Neural progenitor cell (in vitro differentiated cells): ENCODE data around the gene MAMLD1. TPM values are rescaled to one million over a fixed set of nuclear protein-coding genes. Genes with fewer than 3 reads are reported as not detected.

Experiments used
- DNase-seq: peaks from one replicate; pipeline ENCODE4 v3.0.0-alpha.2; 2016; ENCODE audit warnings: low spot score
- H2AFZ ChIP-seq: fragments of 200-600 bp; sonication (generic); replicated peaks from 2 replicates; pipeline ENCODE4 v1.6.1; 2016; ENCODE audit warnings: antibody characterized with exemption
- H3F3A ChIP-seq: fragments of 200-600 bp; sonication (generic); 2 replicates; pipeline ENCODE4 v1.6.1; 2016; ENCODE audit warnings: antibody characterized with exemption, low read depth
- H3K27ac ChIP-seq: fragments of 200-600 bp; sonication (generic); 2 replicates; pipeline ENCODE4 v1.5.1; 2016; ENCODE audit warnings: mild to moderate bottlenecking
- H3K27me3 ChIP-seq: fragments of 200-600 bp; sonication (generic); 2 replicates; pipeline ENCODE4 v1.6.1; 2016; ENCODE audit warnings: mild to moderate bottlenecking, moderate library complexity
- H3K36me3 ChIP-seq: fragments of 200-600 bp; sonication (generic); 2 replicates; pipeline ENCODE4 v1.5.1; 2016
- H3K4me1 ChIP-seq: fragments of 200-600 bp; sonication (generic); 2 replicates; pipeline ENCODE4 v1.6.1; 2016; ENCODE audit warnings: mixed run types
- H3K4me2 ChIP-seq: fragments of 200-600 bp; sonication (generic); 2 replicates; pipeline ENCODE4 v1.6.1; 2016
- H3K4me3 ChIP-seq: fragments of 200-600 bp; sonication (generic); 2 replicates; pipeline ENCODE4 v1.5.1; 2016
- H3K79me2 ChIP-seq: fragments of 200-600 bp; sonication (generic); 2 replicates; pipeline ENCODE4 v1.6.1; 2016; ENCODE audit warnings: low read depth
- H3K9ac ChIP-seq: fragments of 200-600 bp; sonication (generic); 2 replicates; pipeline ENCODE4 v1.6.1; 2016
- H3K9me3 ChIP-seq: fragments of 200-600 bp; sonication (generic); 2 replicates; pipeline ENCODE4 v1.5.1; 2016; ENCODE audit warnings: low read depth
- H4K20me1 ChIP-seq: fragments of 200-600 bp; sonication (generic); 2 replicates; pipeline ENCODE4 v1.6.1; 2016; ENCODE audit warnings: low read depth
- H3K27ac Mint-ChIP-seq: 3 replicates; pipeline ENCODE4 v1.8.0; 2021; ENCODE audit warnings: mixed read lengths
- H3K27me3 Mint-ChIP-seq: 2 replicates; pipeline ENCODE4 v1.8.0; 2022; ENCODE audit warnings: low read depth, mild to moderate bottlenecking, inconsistent platforms, moderate library complexity, mixed read lengths; ENCODE audit not compliant: insufficient read depth
- H3K36me3 Mint-ChIP-seq: 3 replicates; pipeline ENCODE4 v1.8.0; 2021; ENCODE audit warnings: mixed read lengths
- H3K4me1 Mint-ChIP-seq: 3 replicates; pipeline ENCODE4 v1.8.0; 2021; ENCODE audit warnings: mixed read lengths
- H3K4me3 Mint-ChIP-seq: 3 replicates; pipeline ENCODE4 v1.8.0; 2021; ENCODE audit warnings: mild to moderate bottlenecking, moderate library complexity, mixed read lengths
- H3K9me3 Mint-ChIP-seq: 3 replicates; pipeline ENCODE4 v1.8.0; 2020; ENCODE audit warnings: mixed read lengths
- EZH2 ChIP-seq: fragments of 200-600 bp; sonication (generic); IDR thresholded peaks from 2 replicates; pipeline ENCODE4 v1.6.1; 2017; ENCODE audit warnings: antibody characterized with exemption, mild to moderate bottlenecking, moderate library complexity
- EZH2phosphoT487 ChIP-seq: fragments of 200-600 bp; sonication (generic); IDR thresholded peaks from 2 replicates; pipeline ENCODE4 v1.6.1; 2017; ENCODE audit warnings: antibody characterized with exemption
- total RNA-seq: library from RNA; depleted of rRNA; stranded (reverse); fragments of >200 nt; gene quantifications from 2 replicates; pipeline ENCODE4 v1.2.3, GENCODE V29; 2015; ENCODE audit warnings: low replicate concordance
- TF ChIP-seq, protein P1 (sequence below): fragments of 200-600 bp; sonication (generic); IDR thresholded peaks from 2 replicates; pipeline ENCODE4 v1.5.1; 2017; ENCODE audit warnings: antibody characterized with exemption, mild to moderate bottlenecking

Gene MAMLD1
- total RNA-seq, 1 donor from 2014 or later: not detected

DNA sequence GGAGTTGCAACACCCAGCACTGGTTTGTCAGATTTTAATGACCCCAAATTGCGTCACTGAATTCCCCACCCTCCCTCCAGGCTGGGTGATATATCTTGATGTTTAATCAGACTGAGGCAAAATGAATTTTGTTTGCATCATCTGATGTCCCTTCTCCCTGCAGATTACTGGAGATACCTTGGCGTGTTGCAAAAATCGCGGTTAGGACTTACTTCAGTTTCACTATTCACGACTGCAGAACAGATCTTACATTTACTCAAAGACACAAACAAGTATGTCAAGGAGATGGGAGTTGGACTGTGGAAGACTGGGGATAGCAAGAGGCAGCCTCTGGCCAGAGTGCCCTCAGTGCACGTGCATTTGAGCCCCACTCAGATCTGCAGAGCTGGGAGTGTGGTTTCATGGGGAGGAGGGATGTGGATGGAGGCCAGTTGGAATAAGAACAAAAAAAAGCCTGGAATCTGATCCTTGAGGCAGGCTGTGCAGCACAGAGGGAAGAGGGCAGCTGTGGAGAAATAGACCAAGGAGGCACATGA is 113.1 kb downstream of the MAMLD1 start:
- Mint-ChIP-seq H3K36me3 (no peaks in the 10 kb centered on the region), H3K9me3 (peaks cover 9% of the 10 kb centered on the region), H3K4me1 (peaks cover 4% of the 10 kb centered on the region), H3K4me3 (no peak overlapping the region), H3K27ac (peak overlapping the region; percentile 70), H3K27me3 (peaks cover 4% of the 10 kb centered on the region)
- Histone ChIP-seq H3K9ac (no peak overlapping the region), H3K9me3 (no peaks in the 10 kb centered on the region), H3K27me3 (no peaks in the 10 kb centered on the region), H3K79me2 (no peaks in the 10 kb centered on the region), H3K4me2 (no peak overlapping the region), H3F3A (no peaks in the 10 kb centered on the region), H3K4me1 (no peaks in the 10 kb centered on the region), H4K20me1 (no peaks in the 10 kb centered on the region), H3K27ac (no peak overlapping the region), H3K4me3 (no peak overlapping the region), H2AFZ (no peak overlapping the region), H3K36me3 (no peaks in the 10 kb centered on the region)
- TF ChIP-seq EZH2 (no peak), EZH2phosphoT487 (no peak)
- TF ChIP-seq, protein P1, sequence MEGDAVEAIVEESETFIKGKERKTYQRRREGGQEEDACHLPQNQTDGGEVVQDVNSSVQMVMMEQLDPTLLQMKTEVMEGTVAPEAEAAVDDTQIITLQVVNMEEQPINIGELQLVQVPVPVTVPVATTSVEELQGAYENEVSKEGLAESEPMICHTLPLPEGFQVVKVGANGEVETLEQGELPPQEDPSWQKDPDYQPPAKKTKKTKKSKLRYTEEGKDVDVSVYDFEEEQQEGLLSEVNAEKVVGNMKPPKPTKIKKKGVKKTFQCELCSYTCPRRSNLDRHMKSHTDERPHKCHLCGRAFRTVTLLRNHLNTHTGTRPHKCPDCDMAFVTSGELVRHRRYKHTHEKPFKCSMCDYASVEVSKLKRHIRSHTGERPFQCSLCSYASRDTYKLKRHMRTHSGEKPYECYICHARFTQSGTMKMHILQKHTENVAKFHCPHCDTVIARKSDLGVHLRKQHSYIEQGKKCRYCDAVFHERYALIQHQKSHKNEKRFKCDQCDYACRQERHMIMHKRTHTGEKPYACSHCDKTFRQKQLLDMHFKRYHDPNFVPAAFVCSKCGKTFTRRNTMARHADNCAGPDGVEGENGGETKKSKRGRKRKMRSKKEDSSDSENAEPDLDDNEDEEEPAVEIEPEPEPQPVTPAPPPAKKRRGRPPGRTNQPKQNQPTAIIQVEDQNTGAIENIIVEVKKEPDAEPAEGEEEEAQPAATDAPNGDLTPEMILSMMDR: no peak
- DNase-seq: no peak

DNA sequence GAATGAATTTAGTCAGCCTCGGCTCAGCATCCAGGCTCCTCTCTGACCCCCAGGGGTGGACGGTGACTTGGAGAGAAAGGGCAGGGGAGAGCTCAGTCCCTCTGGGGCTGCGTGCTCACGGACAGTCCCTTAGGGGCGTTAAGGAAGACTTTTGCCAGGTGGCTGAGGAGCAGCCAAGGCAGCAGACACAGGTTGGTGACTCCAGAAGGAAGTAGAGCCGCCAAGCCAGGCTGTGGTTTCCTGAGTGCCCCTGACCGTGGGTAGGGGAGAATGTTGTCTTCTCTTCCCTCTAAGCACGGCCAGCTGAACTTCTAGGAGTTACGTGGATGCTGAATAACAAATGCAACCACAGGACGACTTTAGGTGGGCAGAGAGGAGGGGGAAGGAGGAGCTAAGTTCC is 114.3 kb downstream of the MAMLD1 start:
- Histone ChIP-seq H3F3A (no peaks in the 10 kb centered on the region), H3K4me3 (no peak overlapping the region), H3K9me3 (no peaks in the 10 kb centered on the region), H4K20me1 (no peaks in the 10 kb centered on the region), H3K9ac (no peak overlapping the region), H3K27me3 (no peaks in the 10 kb centered on the region), H3K4me1 (no peaks in the 10 kb centered on the region), H3K27ac (no peak overlapping the region), H3K79me2 (no peaks in the 10 kb centered on the region), H3K4me2 (no peak overlapping the region), H3K36me3 (no peaks in the 10 kb centered on the region), H2AFZ (no peak overlapping the region)
- no peak overlapping the region for H3K4me3 Mint-ChIP-seq
- H3K36me3 Mint-ChIP-seq: no peaks in the 10 kb centered on the region
- no peak overlapping the region for H3K27ac Mint-ChIP-seq
- DNase-seq: no peak
- peaks cover 8% of the 10 kb centered on the region for H3K9me3 Mint-ChIP-seq
- peaks cover 6% of the 10 kb centered on the region for H3K4me1 Mint-ChIP-seq
- TF ChIP-seq EZH2phosphoT487 (no peak), EZH2 (no peak)
- TF ChIP-seq, protein P1: no peak
- peaks cover 4% of the 10 kb centered on the region for H3K27me3 Mint-ChIP-seq

DNA sequence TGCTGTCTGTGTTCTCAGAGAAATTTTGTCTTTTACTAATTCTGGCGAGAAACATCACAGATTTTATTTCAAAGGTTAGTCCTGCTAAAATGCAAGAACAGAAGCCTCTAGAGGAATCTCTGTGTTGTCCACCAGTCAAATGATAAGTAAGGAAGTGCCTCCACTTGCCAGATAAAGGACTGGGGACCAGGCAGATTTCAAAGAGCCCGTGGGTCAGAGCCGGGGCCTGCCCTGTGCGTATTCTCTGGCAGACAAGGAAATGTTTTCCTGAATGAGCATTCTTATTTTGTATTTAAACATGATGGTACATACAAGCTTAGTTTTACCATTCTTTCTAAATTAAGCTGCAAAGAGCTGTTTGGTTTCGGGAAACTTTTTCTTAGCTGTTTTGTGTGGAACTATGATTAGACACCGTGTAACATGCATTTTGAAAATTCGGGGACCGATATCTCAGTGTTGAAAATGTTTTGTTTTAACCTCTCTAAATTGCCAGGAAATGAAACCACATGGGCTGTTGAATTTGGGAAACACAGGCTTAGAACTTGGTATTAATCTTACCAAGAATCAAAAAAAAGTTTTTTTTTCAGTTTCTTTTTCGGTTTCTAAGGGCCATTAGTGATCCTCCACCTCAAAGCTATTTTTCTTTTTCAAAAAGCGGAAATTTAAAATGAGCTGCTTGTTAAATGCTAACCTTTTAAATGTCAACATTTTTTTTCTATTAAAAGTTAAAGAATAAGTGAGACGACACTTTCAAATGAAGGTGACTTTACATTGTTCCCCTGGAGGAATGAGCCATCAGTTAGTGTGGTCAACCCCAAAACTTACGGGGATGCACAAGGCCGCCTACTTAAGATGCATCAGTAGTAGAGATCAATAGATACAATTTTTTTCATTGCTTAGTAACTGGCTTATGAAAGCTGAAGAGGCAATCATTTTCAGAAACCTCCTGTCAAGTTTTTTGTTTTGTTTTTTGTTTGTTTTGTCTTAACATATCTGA is 115.7 kb downstream of the MAMLD1 start:
- Histone ChIP-seq H3K27me3 (no peaks in the 10 kb centered on the region), H3K79me2 (no peaks in the 10 kb centered on the region), H4K20me1 (no peaks in the 10 kb centered on the region), H3F3A (no peaks in the 10 kb centered on the region), H3K4me1 (no peaks in the 10 kb centered on the region), H2AFZ (no peak overlapping the region), H3K4me3 (no peak overlapping the region), H3K4me2 (no peak overlapping the region), H3K36me3 (no peaks in the 10 kb centered on the region), H3K9me3 (no peaks in the 10 kb centered on the region), H3K9ac (no peak overlapping the region), H3K27ac (no peak overlapping the region)
- H3K4me1 Mint-ChIP-seq: peaks cover 6% of the 10 kb centered on the region
- H3K27me3 Mint-ChIP-seq: peaks cover 4% of the 10 kb centered on the region
- DNase-seq: no peak
- H3K9me3 Mint-ChIP-seq: peaks cover 8% of the 10 kb centered on the region
- no peaks in the 10 kb centered on the region for H3K36me3 Mint-ChIP-seq
- no peak overlapping the region for H3K27ac Mint-ChIP-seq
- no peak overlapping the region for H3K4me3 Mint-ChIP-seq
- TF ChIP-seq EZH2 (no peak), EZH2phosphoT487 (no peak)
- TF ChIP-seq, protein P1: no peak
